PC-3 (cell line): Measurements from ENCODE around the gene C5AR1. TPM values are rescaled to one million over a fixed set of nuclear protein-coding genes. Genes with fewer than 3 reads are reported as not detected.

ENCODE experiments used
- ATAC-seq: fragments of 200-7000 bp; cut with Tn5 transposase; 2 replicates; pipeline ENCODE4 v1.9.1; 2020; ENCODE audit warnings: mild to moderate bottlenecking, moderate library complexity
- BruUV-seq: library from RNA; stranded (reverse); fragments of 400-500 nt; replicated peaks from 2 replicates; lab custom pipeline; 2021; lab: Mats Ljungman, UMichigan
- CTCF ChIA-PET: fragments of 300-600 bp; sonication (Branson Sonifier 250); formaldehyde crosslinking; loops from one replicate; lab custom pipeline; 2022; ENCODE audit warnings: antibody characterized with exemption; lab: Charles Lee
- POLR2A ChIA-PET: fragments of 300-600 bp; sonication (Branson Sonifier 250); formaldehyde crosslinking; loops from one replicate; lab custom pipeline; 2022; ENCODE audit warnings: antibody characterized with exemption; ENCODE audit not compliant: unreplicated experiment; lab: Charles Lee
- DNase-seq: peaks from one replicate; pipeline ENCODE4 v3.0.0-alpha.2; 2015
- H2AFZ ChIP-seq: fragments of 300-600 bp; sonication (generic); 2 replicates; pipeline ENCODE4 v1.6.0; 2016; ENCODE audit warnings: antibody characterized with exemption, low read length
- H3F3A ChIP-seq: fragments of 300-600 bp; sonication (generic); one replicate; pipeline ENCODE4 v1.6.0; 2017; ENCODE audit warnings: antibody characterized with exemption, low read length, control low read depth, mild to moderate bottlenecking; ENCODE audit not compliant: unreplicated experiment
- H3K27ac ChIP-seq: fragments of 300-600 bp; sonication (generic); 2 replicates; pipeline ENCODE4 v1.5.1; 2016; ENCODE audit warnings: mild to moderate bottlenecking, low read length
- H3K27me3 ChIP-seq: fragments of 300-600 bp; sonication (generic); 2 replicates; pipeline ENCODE4 v1.6.1; 2016; ENCODE audit warnings: low read length, mixed read lengths
- H3K36me3 ChIP-seq: fragments of 300-600 bp; sonication (generic); 2 replicates; pipeline ENCODE4 v1.6.1; 2016; ENCODE audit warnings: low read depth, mixed run types, low read length, mixed read lengths
- H3K4me1 ChIP-seq: fragments of 300-600 bp; sonication (generic); 2 replicates; pipeline ENCODE4 v1.5.1; 2016; ENCODE audit warnings: low read length; ENCODE audit not compliant: insufficient read depth
- H3K4me2 ChIP-seq: fragments of 300-600 bp; sonication (generic); 2 replicates; pipeline ENCODE4 v1.6.0; 2016; ENCODE audit warnings: low read length
- H3K4me3 ChIP-seq: fragments of 300-600 bp; sonication (generic); 2 replicates; pipeline ENCODE4 v1.5.1; 2016; ENCODE audit warnings: mild to moderate bottlenecking, low read length, mixed read lengths
- H3K79me2 ChIP-seq: fragments of 300-600 bp; sonication (generic); 2 replicates; pipeline ENCODE4 v1.6.1; 2017; ENCODE audit warnings: low read length, mixed read lengths
- H3K9ac ChIP-seq: fragments of 300-600 bp; sonication (generic); 2 replicates; pipeline ENCODE4 v1.6.0; 2016; ENCODE audit warnings: mild to moderate bottlenecking, low read length
- H3K9me2 ChIP-seq: fragments of 300-600 bp; sonication (generic); replicated peaks from 2 replicates; pipeline ENCODE4 v1.6.1; 2016; ENCODE audit warnings: mixed run types, low read length, mixed read lengths
- H3K9me3 ChIP-seq: fragments of 300-600 bp; sonication (generic); 2 replicates; pipeline ENCODE4 v1.6.1; 2016; ENCODE audit warnings: low read length, mixed read lengths
- H4K20me1 ChIP-seq: fragments of 300-600 bp; sonication (generic); 2 replicates; pipeline ENCODE4 v1.6.1; 2016; ENCODE audit warnings: low read length, mixed read lengths
- EZH2 ChIP-seq: fragments of 300-600 bp; sonication (generic); IDR thresholded peaks from one replicate; pipeline ENCODE4 v1.6.1; 2017; ENCODE audit warnings: antibody characterized with exemption, mild to moderate bottlenecking, low read length; ENCODE audit not compliant: unreplicated experiment
- EZH2phosphoT487 ChIP-seq: fragments of 300-600 bp; sonication (generic); IDR thresholded peaks from 2 replicates; pipeline ENCODE4 v1.6.1; 2018; ENCODE audit warnings: mild to moderate bottlenecking, antibody characterized with exemption, low read length, borderline replicate concordance
- intact Hi-C: fragments of 100-400 bp; cut with micrococcal nuclease; formaldehyde crosslinking; loops from 2 replicates; pipeline ENCODE4 v1.9.0; 2023
- total RNA-seq: library from RNA; depleted of rRNA; stranded (reverse); fragments of >200 nt; gene quantifications from 2 replicates; pipeline ENCODE4 v1.2.3, GENCODE V29; 2014
- TF ChIP-seq, protein P1 (sequence below): fragments of 300-600 bp; sonication (generic); conservative IDR thresholded peaks from 2 replicates; pipeline ENCODE4 v1.5.1; 2017; ENCODE audit warnings: antibody characterized with exemption, low read depth, mild to moderate bottlenecking, low read length

C5AR1 gene
- total RNA-seq, 1 experiment from 2014 or later: not detected

GRCh38 chr19:47323409-47323808 lies 13.7 kb downstream of the C5AR1 start:
- Histone ChIP-seq H3K4me1 (no peaks in the 10 kb centered on the region), H3K27me3 (no peaks in the 10 kb centered on the region), H3K79me2 (no peaks in the 10 kb centered on the region), H3K9me2 (no peaks in the 10 kb centered on the region), H3K9ac (no peak overlapping the region), H3K4me2 (no peak overlapping the region), H3F3A (no peaks in the 10 kb centered on the region), H4K20me1 (no peaks in the 10 kb centered on the region), H3K4me3 (no peak overlapping the region), H3K9me3 (no peaks in the 10 kb centered on the region), H3K36me3 (no peaks in the 10 kb centered on the region), H3K27ac (no peak overlapping the region), H2AFZ (no peak overlapping the region)
- intact Hi-C loops: no loop called here
- ChIA-PET CTCF (no interaction called here), POLR2A (no interaction called here)
- BruUV-seq: no TSS peak
- TF ChIP-seq, protein P1, sequence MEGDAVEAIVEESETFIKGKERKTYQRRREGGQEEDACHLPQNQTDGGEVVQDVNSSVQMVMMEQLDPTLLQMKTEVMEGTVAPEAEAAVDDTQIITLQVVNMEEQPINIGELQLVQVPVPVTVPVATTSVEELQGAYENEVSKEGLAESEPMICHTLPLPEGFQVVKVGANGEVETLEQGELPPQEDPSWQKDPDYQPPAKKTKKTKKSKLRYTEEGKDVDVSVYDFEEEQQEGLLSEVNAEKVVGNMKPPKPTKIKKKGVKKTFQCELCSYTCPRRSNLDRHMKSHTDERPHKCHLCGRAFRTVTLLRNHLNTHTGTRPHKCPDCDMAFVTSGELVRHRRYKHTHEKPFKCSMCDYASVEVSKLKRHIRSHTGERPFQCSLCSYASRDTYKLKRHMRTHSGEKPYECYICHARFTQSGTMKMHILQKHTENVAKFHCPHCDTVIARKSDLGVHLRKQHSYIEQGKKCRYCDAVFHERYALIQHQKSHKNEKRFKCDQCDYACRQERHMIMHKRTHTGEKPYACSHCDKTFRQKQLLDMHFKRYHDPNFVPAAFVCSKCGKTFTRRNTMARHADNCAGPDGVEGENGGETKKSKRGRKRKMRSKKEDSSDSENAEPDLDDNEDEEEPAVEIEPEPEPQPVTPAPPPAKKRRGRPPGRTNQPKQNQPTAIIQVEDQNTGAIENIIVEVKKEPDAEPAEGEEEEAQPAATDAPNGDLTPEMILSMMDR: no peak
- TF ChIP-seq EZH2 (no peak), EZH2phosphoT487 (no peak)
- DNase-seq: no peak
- ATAC-seq: no peak

- no peak for DNase-seq
- Histone ChIP-seq H3K79me2 (no peaks in the 10 kb centered on the region), H3K27me3 (no peaks in the 10 kb centered on the region), H3K9me2 (no peaks in the 10 kb centered on the region), H3K4me3 (no peak overlapping the region), H3K9ac (no peak overlapping the region), H4K20me1 (no peaks in the 10 kb centered on the region), H3K27ac (no peak overlapping the region), H3K9me3 (no peaks in the 10 kb centered on the region), H3K36me3 (no peaks in the 10 kb centered on the region), H3K4me2 (no peak overlapping the region), H3K4me1 (no peaks in the 10 kb centered on the region), H3F3A (no peaks in the 10 kb centered on the region), H2AFZ (no peak overlapping the region)
- ATAC-seq: no peak
- TF ChIP-seq EZH2phosphoT487: no peak
- intact Hi-C loops: no loop called here
- ChIA-PET CTCF (no interaction called here), POLR2A (no interaction called here)
- BruUV-seq: no TSS peak
These were observed 14.2 kb downstream of the C5AR1 start for GRCh38 chr19:47323872-47324271.

DNA sequence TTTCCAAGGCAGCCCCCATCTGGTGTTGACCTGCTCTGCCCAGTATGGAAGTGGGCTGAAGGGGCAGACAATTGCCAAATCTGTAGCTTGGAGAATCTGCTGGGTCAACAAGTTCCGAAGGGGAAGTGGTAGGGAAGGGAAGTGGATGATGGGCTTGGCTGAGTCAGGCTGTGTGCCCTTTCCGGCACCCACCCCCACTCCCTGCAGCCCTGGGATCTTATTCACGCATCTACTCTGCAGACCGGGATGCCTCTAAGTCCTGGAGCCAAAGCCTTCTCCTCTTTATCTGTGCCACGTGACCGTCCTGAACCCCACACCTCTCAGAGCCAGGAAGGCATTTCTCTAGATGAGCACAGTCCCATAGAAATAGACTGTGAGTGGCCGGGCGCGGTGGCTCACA lies 14.8 kb downstream of the C5AR1 start:
- no peaks in the 10 kb centered on the region for H3K36me3 ChIP-seq
- no peaks in the 10 kb centered on the region for H3K9me3 ChIP-seq
- no peaks in the 10 kb centered on the region for H3K4me1 ChIP-seq
- H3K79me2 ChIP-seq: no peaks in the 10 kb centered on the region
- H3K4me3 ChIP-seq: no peak overlapping the region
- ATAC-seq (no peak), DNase-seq (peak; percentile 22)
- POLR2A ChIA-PET: no interaction called here
- no peaks in the 10 kb centered on the region for H3F3A ChIP-seq
- H3K9me2 ChIP-seq: no peaks in the 10 kb centered on the region
- TF ChIP-seq EZH2phosphoT487: no peak
- TF ChIP-seq, protein P1: no peak
- TF ChIP-seq EZH2: no peak
- H3K4me2 ChIP-seq: no peak overlapping the region
- no peaks in the 10 kb centered on the region for H4K20me1 ChIP-seq
- intact Hi-C loops: no loop called here
- H3K27me3 ChIP-seq: no peaks in the 10 kb centered on the region
- no TSS peak for BruUV-seq
- no peak overlapping the region for H2AFZ ChIP-seq
- no peak overlapping the region for H3K27ac ChIP-seq
- H3K9ac ChIP-seq: no peak overlapping the region
- CTCF ChIA-PET: no interaction called here
